ENCODE measurements around the gene PDE9A.

PDE9A gene

DNA sequence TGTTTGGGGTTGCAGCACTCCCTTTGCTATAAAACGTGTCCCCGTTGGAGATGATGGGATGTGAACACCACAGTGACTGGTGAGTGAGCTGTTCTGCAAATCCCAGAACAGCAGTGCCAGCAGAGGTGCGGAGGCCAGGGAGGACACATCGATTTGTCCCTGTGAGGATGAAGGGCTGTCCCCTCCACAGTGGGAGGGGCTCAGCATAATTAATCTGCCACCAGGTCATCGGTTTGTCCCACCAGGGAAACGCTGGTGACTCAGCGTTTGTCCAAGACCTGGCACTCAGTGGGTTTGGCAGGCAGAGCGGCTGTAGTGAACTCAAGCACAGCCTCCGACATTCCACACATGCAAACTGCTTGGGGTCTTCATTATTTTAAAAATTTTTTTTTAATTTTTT, 22.8 kb upstream of the PDE9A start:
- Histone ChIP-seq H2AFZ (ENCODE audit: low read length) (no peak overlapping the region), H3K79me2 (ENCODE audit: low read length) (no peaks in the 10 kb centered on the region), H4K20me1 (ENCODE audit: insufficient read depth, low read length) (no peaks in the 10 kb centered on the region), H3K36me3 (replicated peaks; ENCODE audit: insufficient read depth, low read length) (no peaks in the 10 kb centered on the region), H3K4me1 (ENCODE audit: low read length) (no peaks in the 10 kb centered on the region), H3K27me3 (replicated peaks; ENCODE audit: insufficient read depth, low read length) (peaks cover 93% of the 10 kb centered on the region), H3K9me2 (replicated peaks; ENCODE audit: insufficient read depth, low read length) (no peaks in the 10 kb centered on the region), H3K9ac (ENCODE audit: low read length) (no peak overlapping the region), H3K27ac (ENCODE audit: low read length) (no peak overlapping the region), H3K4me3 (ENCODE audit: low read length) (no peak overlapping the region), H3F3A (ENCODE audit: insufficient read depth, low read length) (no peaks in the 10 kb centered on the region), H3K9me3 (replicated peaks; ENCODE audit: insufficient read depth, low read length) (no peaks in the 10 kb centered on the region), H3K4me2 (ENCODE audit: low read depth, low read length) (no peak overlapping the region)
- no peak for DNase-seq
- TF ChIP-seq EZH2 (optimal IDR thresholded peaks at IDR 0.05; ENCODE audit: low read depth, low read length) (no peak), EZH2phosphoT487 (IDR thresholded peaks at IDR 0.05; ENCODE audit: low read length) (no peak)
- TF ChIP-seq, protein P1, sequence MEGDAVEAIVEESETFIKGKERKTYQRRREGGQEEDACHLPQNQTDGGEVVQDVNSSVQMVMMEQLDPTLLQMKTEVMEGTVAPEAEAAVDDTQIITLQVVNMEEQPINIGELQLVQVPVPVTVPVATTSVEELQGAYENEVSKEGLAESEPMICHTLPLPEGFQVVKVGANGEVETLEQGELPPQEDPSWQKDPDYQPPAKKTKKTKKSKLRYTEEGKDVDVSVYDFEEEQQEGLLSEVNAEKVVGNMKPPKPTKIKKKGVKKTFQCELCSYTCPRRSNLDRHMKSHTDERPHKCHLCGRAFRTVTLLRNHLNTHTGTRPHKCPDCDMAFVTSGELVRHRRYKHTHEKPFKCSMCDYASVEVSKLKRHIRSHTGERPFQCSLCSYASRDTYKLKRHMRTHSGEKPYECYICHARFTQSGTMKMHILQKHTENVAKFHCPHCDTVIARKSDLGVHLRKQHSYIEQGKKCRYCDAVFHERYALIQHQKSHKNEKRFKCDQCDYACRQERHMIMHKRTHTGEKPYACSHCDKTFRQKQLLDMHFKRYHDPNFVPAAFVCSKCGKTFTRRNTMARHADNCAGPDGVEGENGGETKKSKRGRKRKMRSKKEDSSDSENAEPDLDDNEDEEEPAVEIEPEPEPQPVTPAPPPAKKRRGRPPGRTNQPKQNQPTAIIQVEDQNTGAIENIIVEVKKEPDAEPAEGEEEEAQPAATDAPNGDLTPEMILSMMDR (IDR thresholded peaks at IDR 0.05; ENCODE audit: low read length) = no peak

DNA sequence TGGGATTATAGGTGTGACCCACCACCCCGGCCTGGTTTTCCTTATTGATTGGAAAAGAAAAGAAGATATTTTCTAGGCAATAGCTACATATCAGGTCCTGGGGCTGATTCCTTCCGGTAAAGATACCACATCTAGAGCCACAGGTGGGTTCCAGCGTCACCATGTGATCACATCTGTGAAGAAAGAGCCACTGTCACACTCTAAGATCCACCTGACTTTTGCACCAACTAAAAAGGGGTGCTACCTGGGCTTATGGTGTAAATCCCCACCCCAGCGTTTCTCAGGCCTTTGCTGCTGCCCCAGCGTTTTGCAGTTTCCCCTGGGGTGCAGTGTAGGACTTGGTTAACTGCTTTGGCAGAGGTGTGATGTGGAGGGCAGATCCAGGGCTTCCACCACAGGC, 22.3 kb upstream of the PDE9A start:
- Histone ChIP-seq H3K36me3 (replicated peaks; ENCODE audit: insufficient read depth, low read length) (no peaks in the 10 kb centered on the region), H3F3A (ENCODE audit: insufficient read depth, low read length) (no peaks in the 10 kb centered on the region), H3K4me2 (ENCODE audit: low read depth, low read length) (no peak overlapping the region), H3K27me3 (replicated peaks; ENCODE audit: insufficient read depth, low read length) (peaks cover 93% of the 10 kb centered on the region), H4K20me1 (ENCODE audit: insufficient read depth, low read length) (no peaks in the 10 kb centered on the region), H3K9me2 (replicated peaks; ENCODE audit: insufficient read depth, low read length) (no peaks in the 10 kb centered on the region), H2AFZ (ENCODE audit: low read length) (no peak overlapping the region), H3K27ac (ENCODE audit: low read length) (no peak overlapping the region), H3K9ac (ENCODE audit: low read length) (no peak overlapping the region), H3K4me1 (ENCODE audit: low read length) (no peaks in the 10 kb centered on the region), H3K9me3 (replicated peaks; ENCODE audit: insufficient read depth, low read length) (no peaks in the 10 kb centered on the region), H3K4me3 (ENCODE audit: low read length) (no peak overlapping the region), H3K79me2 (ENCODE audit: low read length) (no peaks in the 10 kb centered on the region)
- no peak; the same call in 1 of the 2 replicates for TF ChIP-seq EZH2phosphoT487 (IDR thresholded peaks at IDR 0.05; ENCODE audit: low read length)
- DNase-seq = no peak

DNA sequence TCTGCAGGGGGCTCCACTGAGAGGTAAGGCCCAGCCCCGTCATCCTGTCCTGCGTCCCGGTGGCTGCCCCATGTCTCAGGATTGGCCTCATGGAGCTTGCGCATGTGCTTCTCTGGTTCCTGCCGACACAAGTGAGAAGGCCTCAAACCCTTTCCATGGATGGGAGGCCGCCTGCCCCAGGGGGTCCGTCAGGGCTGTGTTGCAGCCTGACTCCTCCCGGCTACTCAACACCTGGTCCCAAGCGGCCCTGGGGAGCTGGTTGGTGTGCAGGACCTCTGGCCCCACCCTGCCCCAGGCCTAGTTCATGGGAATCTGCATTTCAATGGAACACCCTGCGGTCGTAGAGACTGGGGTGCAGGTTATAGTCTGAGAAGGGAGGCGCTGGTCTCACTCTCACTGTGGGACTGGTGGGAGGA, 21.1 kb upstream of the PDE9A start:
- H3K27ac ChIP-seq (ENCODE audit: low read length) = no peak overlapping the region
- H4K20me1 ChIP-seq (ENCODE audit: insufficient read depth, low read length) = no peaks in the 10 kb centered on the region
- H3K27me3 ChIP-seq (replicated peaks; ENCODE audit: insufficient read depth, low read length) = peaks cover 93% of the 10 kb centered on the region
- no peak overlapping the region for H3K4me2 ChIP-seq (ENCODE audit: low read depth, low read length)
- H3K79me2 ChIP-seq (ENCODE audit: low read length) = no peaks in the 10 kb centered on the region
- H3K4me3 ChIP-seq (ENCODE audit: low read length) = no peak overlapping the region
- TF ChIP-seq, protein P1 (IDR thresholded peaks at IDR 0.05; ENCODE audit: low read length) = no peak
- no peak for TF ChIP-seq EZH2phosphoT487 (IDR thresholded peaks at IDR 0.05; ENCODE audit: low read length)
- TF ChIP-seq EZH2 (optimal IDR thresholded peaks at IDR 0.05; ENCODE audit: low read depth, low read length) = no peak
- DNase-seq = no peak
- H3K4me1 ChIP-seq (ENCODE audit: low read length) = no peaks in the 10 kb centered on the region
- H3K36me3 ChIP-seq (replicated peaks; ENCODE audit: insufficient read depth, low read length) = no peaks in the 10 kb centered on the region
- H3K9me2 ChIP-seq (replicated peaks; ENCODE audit: insufficient read depth, low read length) = no peaks in the 10 kb centered on the region
- H3K9me3 ChIP-seq (replicated peaks; ENCODE audit: insufficient read depth, low read length) = no peaks in the 10 kb centered on the region
- no peaks in the 10 kb centered on the region for H3F3A ChIP-seq (ENCODE audit: insufficient read depth, low read length)
- H3K9ac ChIP-seq (ENCODE audit: low read length) = no peak overlapping the region
- no peak overlapping the region for H2AFZ ChIP-seq (ENCODE audit: low read length)

DNA sequence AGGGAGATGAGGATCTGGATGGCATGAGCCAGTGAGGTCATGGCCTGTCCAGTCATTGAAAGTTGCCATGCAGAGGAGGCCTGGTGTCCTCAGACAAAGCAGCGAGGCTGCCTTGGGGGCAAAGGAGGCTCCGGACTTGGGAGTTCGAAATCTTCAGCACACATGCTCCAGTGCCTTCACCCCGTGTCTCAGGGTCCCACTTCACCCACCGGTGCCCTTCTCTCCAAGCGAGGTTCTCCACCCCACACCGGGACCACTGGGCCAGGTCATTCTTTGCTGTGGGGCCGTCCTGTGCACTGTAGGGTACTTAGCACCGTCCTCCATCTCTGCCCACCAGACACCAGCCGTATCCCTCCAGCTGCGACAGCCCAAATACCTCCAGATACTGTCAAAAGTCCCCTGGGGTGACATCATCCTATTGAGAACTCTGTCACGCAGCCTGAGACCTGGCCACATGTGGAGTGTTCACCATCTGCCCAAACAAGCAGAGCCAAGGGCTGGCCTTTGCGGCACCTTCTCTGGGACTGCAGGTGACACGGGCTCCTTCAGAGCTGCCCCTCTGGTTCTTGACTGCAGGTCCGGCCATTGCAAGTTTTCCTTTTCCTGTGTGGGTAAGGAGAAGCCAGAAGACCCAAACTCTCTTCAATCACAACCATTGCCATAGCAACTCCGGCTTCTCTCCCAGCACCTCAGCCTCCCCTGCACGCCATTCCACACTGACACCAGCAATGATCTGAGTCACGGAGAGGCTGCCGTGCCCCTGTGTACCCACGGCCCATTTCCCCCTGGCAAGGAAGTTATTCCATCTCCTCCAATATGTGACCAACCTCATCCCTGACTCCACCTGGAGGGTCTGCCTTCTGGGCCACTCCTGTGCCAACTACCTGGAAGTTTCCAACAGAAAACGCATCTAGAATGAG, 20.4 kb upstream of the PDE9A start:
- Histone ChIP-seq H3K27me3 (replicated peaks; ENCODE audit: insufficient read depth, low read length) (peaks cover 93% of the 10 kb centered on the region), H3K9ac (ENCODE audit: low read length) (no peak overlapping the region), H3K79me2 (ENCODE audit: low read length) (no peaks in the 10 kb centered on the region), H3F3A (ENCODE audit: insufficient read depth, low read length) (no peaks in the 10 kb centered on the region), H4K20me1 (ENCODE audit: insufficient read depth, low read length) (no peaks in the 10 kb centered on the region), H2AFZ (ENCODE audit: low read length) (no peak overlapping the region), H3K4me3 (ENCODE audit: low read length) (no peak overlapping the region), H3K27ac (ENCODE audit: low read length) (no peak overlapping the region), H3K36me3 (replicated peaks; ENCODE audit: insufficient read depth, low read length) (no peaks in the 10 kb centered on the region), H3K4me2 (ENCODE audit: low read depth, low read length) (no peak overlapping the region), H3K9me3 (replicated peaks; ENCODE audit: insufficient read depth, low read length) (no peaks in the 10 kb centered on the region), H3K4me1 (ENCODE audit: low read length) (no peaks in the 10 kb centered on the region), H3K9me2 (replicated peaks; ENCODE audit: insufficient read depth, low read length) (no peaks in the 10 kb centered on the region)
- no peak for TF ChIP-seq EZH2 (optimal IDR thresholded peaks at IDR 0.05; ENCODE audit: low read depth, low read length)
- no peak for TF ChIP-seq EZH2phosphoT487 (IDR thresholded peaks at IDR 0.05; ENCODE audit: low read length)
- TF ChIP-seq, protein P1 (IDR thresholded peaks at IDR 0.05; ENCODE audit: low read length) = no peak
- DNase-seq = no peak
